ENCODE data around the gene HSBP1.

DNA sequence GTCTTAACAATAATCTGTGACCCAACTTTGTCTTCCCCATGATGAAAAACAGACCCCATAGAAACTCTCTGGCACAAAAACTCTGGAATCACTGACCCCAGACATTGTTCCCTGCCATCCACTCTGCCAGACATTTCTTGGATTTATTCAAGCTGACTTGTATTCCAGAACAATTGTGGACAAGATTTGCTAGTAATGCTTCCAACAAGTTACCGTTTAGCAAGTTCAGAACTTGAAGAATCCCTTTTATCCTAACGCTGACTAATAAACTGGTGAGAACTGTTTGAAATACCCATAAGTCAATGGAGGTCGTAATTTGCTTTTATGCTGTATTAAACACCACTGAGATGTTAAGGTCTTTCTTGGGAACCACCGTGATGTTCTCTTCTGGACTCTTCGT is 10.5 kb downstream of the HSBP1 start:
- TF ChIP-seq, protein P1, sequence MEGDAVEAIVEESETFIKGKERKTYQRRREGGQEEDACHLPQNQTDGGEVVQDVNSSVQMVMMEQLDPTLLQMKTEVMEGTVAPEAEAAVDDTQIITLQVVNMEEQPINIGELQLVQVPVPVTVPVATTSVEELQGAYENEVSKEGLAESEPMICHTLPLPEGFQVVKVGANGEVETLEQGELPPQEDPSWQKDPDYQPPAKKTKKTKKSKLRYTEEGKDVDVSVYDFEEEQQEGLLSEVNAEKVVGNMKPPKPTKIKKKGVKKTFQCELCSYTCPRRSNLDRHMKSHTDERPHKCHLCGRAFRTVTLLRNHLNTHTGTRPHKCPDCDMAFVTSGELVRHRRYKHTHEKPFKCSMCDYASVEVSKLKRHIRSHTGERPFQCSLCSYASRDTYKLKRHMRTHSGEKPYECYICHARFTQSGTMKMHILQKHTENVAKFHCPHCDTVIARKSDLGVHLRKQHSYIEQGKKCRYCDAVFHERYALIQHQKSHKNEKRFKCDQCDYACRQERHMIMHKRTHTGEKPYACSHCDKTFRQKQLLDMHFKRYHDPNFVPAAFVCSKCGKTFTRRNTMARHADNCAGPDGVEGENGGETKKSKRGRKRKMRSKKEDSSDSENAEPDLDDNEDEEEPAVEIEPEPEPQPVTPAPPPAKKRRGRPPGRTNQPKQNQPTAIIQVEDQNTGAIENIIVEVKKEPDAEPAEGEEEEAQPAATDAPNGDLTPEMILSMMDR (IDR thresholded peaks at IDR 0.05) = no peak
- TF ChIP-seq POLR2A (IDR thresholded peaks at IDR 0.05) = no peak

All from testis (tissue), 2 donors.